ENCODE data around the gene CD82.

DNA sequence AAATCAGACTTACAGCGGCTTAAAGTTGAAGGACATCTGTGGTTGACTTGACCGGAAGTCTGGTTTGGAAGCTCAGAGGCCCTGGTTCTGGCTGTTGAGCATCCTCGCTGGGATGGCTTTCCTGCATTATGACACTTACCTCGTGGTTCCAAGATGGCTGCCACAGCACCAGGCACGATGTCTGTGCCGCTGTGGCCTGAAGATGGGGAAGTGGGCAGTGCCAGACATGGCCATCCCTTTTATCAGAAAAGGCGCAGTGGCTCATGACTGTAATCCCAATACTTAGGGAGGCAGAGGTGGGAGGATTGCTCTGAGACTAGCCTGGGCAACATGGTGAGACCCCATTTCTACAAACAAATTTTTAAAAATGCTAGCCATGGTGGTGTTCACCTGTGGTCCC lies 40.5 kb downstream of the CD82 start:
- no peak for TF ChIP-seq POLR2A (IDR thresholded peaks at IDR 0.05)
- TF ChIP-seq, protein P1, sequence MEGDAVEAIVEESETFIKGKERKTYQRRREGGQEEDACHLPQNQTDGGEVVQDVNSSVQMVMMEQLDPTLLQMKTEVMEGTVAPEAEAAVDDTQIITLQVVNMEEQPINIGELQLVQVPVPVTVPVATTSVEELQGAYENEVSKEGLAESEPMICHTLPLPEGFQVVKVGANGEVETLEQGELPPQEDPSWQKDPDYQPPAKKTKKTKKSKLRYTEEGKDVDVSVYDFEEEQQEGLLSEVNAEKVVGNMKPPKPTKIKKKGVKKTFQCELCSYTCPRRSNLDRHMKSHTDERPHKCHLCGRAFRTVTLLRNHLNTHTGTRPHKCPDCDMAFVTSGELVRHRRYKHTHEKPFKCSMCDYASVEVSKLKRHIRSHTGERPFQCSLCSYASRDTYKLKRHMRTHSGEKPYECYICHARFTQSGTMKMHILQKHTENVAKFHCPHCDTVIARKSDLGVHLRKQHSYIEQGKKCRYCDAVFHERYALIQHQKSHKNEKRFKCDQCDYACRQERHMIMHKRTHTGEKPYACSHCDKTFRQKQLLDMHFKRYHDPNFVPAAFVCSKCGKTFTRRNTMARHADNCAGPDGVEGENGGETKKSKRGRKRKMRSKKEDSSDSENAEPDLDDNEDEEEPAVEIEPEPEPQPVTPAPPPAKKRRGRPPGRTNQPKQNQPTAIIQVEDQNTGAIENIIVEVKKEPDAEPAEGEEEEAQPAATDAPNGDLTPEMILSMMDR (IDR thresholded peaks at IDR 0.05): no peak
